Gastroesophageal sphincter (tissue), 3 donors: ENCODE data around the gene COL5A1.

Experiments
- CTCF ChIP-seq, 4 experiments: fragments of 200-600 bp in 2 of 4; fragments of 450-650 bp in 2 of 4; sonication (generic) in 1 of 4; IDR thresholded peaks; one replicate each; pipeline ENCODE4 v1.5.1; 2017 to 2019; ENCODE audit warnings: antibody characterized with exemption in 4 of 4, mild to moderate bottlenecking in 2 of 4, moderate library complexity in 2 of 4
- EP300 ChIP-seq: sonication (generic); formaldehyde crosslinking; IDR thresholded peaks from one replicate; pipeline ENCODE4 v1.6.1; 2017; ENCODE audit warnings: antibody characterized with exemption, mild to moderate bottlenecking
- POLR2A ChIP-seq, 2 donors: fragments of 450-650 bp; IDR thresholded peaks; one replicate each; pipeline ENCODE4 v1.6.1; 2017; ENCODE audit warnings: antibody characterized with exemption in 2 of 2, mild to moderate bottlenecking in 2 of 2, moderate library complexity in 1 of 2
- POLR2AphosphoS5 ChIP-seq: sonication (generic); formaldehyde crosslinking; IDR thresholded peaks from one replicate; pipeline ENCODE4 v1.6.1; 2017; ENCODE audit warnings: antibody characterized with exemption

DNA sequence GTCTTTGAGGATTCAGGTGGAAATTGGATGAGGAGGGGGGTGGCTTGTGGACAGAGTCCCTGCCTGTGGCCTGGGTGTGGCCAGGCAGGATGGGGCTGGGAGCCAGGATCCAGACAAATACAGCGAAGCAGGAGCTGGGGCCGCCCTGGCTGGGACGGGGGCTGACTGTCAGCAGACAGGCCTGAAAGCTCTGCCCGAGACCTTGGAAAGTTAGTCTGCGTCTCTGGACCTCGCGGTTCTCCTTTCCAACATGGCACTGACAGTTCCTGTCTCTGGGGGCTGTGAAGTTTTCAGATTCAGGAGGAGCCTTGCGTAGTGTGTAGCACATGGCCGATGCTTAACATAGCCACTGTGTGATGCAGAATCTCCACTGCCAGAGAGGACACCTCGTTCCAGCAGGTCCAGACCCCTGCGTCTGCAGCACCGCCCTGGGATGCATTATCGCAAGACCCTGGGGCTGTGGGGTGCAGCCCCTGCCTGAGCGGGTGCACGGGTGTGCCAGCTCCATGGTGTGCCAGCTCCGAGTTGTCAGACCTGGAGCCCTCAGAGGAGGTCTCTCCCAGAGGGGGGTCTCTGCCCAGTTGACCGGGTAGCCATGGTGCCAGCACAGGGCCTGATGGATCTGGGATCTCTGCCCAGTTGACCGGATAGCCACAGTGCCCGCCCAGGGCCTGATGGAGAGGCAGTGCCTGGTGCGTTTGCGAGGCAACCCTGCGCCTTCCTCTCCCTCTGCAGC, 89.3 kb downstream of the COL5A1 start:
- TF ChIP-seq POLR2AphosphoS5 (no peak), CTCF (IDR thresholded peaks at IDR 0.05) (no peak), EP300 (no peak), POLR2A (IDR thresholded peaks at IDR 0.05) (no peak)
